Hepatic stellate cell (primary cell): ENCODE results near the gene RDH14.
A peak's percentile ranks its signal among the peaks of the same experiment; 100 is the strongest.

Source experiments
- DNase-seq: peaks from one replicate; pipeline ENCODE4 v3.0.0; 2011; ENCODE audit warnings: low spot score

The RDH14 gene

DNA sequence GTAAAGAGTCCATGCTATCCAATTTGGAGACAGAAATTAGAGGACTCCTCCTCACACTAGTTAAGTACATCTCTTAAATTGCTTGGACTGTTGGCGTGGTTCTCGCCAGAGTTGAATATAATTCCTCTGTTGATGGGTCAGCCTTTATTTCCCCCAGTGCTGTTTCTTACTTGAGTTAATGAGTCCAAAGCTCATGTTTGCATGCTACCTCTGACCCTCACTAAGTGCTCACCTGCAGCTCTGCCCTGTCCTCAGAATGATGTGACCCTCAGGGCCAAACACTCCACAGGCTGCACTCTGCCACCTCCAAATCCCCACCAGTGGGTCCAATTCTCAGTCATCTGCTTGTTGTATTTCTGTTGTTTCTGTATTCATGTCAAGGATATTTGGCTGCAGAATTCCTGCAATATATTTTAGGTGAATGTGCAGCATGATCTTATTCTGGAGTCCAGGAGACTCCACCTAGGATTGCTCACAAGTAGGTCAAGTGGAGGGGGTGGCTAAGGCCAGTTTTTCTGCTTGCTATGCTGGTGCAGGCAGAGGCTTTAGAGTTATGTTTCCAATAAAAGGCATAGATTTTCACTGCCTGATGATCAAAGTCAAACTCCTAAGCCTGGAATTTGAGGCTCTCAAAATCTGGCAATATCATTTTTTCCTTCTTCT lies 37.8 kb downstream of the RDH14 start:
- no peak for DNase-seq

DNA sequence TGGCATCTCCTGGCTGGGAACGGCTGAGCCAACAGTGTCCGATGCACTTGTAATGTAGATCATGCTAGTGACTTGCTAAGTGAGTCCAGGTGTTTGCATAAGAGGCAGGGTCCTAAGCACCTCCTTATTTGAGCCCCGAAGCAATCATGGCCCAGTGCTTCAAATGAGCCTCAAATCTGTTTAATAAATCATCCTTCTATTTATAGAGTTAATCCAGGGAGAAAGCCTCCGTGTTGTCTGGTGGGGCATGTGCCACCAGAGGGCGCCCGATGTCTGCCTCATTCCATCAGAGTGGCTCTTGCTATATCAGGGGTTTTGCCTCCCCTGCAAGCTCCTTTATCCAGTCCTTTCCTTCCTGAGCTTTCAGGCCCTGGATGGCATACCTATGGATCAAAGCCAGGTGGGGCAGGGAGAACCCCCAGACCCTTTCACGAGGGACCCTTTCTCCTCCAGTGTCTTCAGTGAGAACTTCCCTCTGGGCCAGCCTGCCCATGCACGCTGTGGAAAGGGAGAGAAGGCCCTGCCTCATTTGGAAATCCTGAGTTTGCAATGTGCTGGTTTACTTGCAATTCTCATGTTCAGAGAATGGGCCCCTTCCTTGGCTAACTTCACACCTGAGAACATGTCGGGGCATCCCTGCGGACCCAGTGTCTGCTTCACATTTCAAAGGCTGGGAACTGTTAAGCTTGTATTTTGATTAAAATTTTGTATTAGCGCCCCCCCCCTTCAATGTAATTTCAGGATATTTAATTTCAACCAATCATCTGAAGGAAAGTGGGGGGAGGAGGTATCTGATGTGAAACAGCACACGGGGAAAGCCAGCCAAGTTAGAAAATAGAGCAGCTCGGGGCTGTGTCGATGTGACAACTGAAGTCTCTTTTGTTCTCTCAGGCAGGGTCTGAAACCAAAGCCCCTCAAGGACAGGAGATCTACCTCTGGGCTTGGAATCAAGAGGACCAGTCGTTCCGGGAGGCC lies 39.7 kb downstream of the RDH14 start:
- peak; percentile 75 for DNase-seq

DNA sequence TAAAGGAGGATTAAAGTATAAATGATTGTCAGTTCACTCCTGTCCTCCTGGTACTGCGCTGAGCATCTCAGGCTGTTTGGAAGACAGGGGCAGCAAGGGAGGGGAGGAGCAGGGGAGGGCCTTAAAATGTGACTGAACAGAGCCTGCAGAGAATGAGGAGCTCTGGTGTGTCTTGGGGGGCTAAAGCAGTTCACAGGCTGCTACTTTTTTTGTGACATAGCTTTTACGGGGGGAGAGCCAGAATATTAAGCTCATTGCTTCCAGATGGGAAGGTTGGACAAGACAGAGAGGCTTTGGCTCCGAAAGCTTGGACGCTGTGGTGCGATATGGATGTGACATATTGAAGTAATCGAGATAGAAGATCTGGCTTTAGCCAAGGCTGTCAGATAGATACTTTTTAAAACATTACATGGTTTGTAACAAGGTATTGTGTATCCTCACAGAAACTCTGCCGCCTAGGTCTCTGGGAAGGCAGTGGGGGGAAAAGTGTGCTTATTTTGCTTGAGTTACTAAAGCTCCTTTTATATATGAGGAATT lies 40.5 kb downstream of the RDH14 start:
- DNase-seq = no peak

GRCh38 chr2:18518116-18519111 lies 42.0 kb downstream of the RDH14 start:
- peak; percentile 32 for DNase-seq

DNA sequence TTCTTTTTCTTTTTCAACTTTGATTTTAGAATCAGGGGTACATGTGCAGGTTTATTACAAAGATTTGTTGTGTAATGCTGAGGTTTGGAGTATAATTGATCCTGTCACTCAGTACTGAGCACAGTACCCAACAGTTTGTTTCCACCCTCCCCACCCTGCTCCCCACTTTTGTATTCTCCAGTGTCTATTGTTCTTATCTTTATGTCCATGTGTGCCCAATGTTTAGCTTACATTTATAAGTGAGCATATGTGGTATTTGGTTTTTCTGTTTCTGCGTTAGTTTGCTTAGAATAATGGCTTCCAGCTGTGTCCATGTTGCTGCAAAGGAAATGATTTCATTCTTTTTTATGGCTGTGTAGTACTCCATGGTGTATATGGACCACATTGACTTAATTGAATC lies 43.1 kb downstream of the RDH14 start:
- no peak for DNase-seq

GRCh38 chr2:18516112-18516511 lies 44.3 kb downstream of the RDH14 start:
- peak; percentile 50 for DNase-seq

DNA sequence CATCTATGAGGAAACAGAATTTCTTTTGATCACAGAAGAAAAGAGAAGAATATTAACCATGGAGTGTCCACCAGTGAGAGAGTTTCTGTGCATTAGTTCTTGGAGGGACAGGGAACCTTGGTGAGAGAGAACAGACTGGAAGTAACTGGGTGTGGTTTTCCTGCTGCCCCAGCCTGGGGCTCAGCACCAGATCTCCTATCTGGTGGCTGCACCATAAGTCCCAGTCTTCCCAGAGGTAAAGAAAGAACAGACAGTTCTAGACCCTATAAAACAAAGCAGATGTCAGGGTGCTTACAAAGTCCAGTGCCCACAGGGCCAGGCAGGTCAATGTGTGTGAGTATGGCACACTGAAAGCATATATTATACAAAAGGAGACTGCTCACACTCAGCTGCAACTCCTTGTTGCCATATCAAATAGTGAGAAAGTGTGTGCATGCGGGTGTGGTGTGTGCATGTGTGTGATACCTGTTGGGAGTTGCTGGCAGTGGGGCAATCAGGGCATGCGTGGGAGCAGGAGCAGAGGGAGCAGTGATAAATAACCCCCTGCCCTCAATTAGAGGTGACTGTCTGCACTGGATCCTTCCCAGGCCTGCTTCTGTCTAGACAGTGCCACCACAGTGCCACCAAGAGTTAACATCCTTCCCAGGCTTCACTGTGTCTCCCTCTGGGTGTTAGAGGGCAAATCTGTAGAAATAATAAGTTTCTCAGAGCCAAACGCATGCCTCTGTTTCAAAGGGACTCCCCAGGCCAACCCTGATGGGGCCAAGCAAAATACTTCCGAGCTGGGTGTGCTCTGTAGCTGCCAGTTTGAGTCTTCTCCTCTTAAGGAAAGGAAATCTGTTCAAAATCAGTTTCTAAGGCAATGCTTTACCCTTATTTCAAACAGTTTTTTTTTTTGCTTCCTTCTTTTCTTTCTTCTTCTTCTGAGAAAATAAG lies 45.7 kb downstream of the RDH14 start:
- no peak for DNase-seq

DNA sequence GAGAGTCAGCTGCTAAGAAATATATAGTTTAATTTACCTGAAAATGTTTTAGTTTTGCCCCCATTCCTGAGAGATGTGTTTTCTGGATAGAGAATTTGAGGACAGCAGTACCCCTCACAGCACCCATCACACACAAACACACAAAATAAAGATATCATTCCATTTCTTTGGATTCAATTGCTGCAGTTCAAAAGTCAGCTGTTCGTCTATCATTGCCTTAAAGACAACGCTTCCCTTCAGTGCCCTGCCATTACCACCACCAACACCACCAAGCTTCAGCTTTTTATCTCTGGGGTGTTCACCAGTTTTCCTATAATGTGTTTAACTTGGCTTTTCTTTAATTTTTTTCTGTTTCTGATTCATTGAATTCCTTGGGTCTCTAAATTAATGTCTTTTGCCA lies 49.7 kb downstream of the RDH14 start:
- DNase-seq = no peak

DNA sequence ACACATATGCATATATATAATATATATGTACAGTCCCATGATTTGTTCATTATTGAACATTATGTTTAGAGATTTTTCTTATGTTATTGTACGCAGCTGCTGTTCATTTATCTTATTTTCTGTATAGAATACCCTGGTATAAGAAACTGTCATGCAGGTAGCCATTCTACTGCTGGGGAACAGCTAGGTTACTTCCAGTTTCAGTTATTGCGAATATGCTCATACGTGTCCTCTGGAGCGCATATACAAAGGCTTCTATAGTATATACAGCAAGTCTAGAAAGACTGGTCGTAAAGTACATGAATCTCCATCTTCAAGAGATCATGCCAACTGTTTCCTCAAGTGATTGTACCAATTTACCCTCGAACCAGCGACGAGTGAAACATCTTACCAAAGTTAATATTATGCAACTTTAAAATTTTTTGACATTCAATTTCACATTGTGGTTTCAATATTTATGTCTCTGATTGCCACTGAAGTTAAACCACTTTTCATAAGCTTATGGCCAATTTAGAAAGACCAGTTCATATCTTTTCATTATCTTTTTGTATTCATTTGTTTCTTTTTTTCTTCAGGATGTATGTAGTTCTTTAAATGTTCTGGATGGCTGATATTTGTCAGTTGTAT lies 53.5 kb downstream of the RDH14 start:
- DNase-seq = no peak

- no peak for DNase-seq
Observed at GRCh38 chr2:18505703-18506341, 54.6 kb downstream of the RDH14 start.
